RWPE2 (cell line): ENCODE data around the gene HAL.

Source experiments
- ATAC-seq: fragments of 200-7000 bp; cut with Tn5 transposase; 3 replicates; pipeline ENCODE4 v1.9.1; 2021; ENCODE audit warnings: low read depth
- DNase-seq: peaks from one replicate; pipeline ENCODE4 v3.0.0-alpha.2; 2020; ENCODE audit warnings: low spot score
- H3K27ac ChIP-seq: fragments of 450-650 bp; 2 replicates; pipeline ENCODE4 v1.5.1; 2017; ENCODE audit warnings: mild to moderate bottlenecking; ENCODE audit not compliant: poor library complexity, severe bottlenecking
- H3K27me3 ChIP-seq: fragments of 250-450 bp; sonication (Bioruptor Pico); 2 replicates; pipeline ENCODE4 v1.5.1; 2021; ENCODE audit warnings: mild to moderate bottlenecking, moderate library complexity; ENCODE audit not compliant: insufficient read depth, poor library complexity, severe bottlenecking
- H3K36me3 ChIP-seq: fragments of 250-450 bp; sonication (Bioruptor Pico); 2 replicates; pipeline ENCODE4 v1.5.1; 2020; ENCODE audit warnings: low read depth, mild to moderate bottlenecking, moderate library complexity
- H3K4me1 ChIP-seq: fragments of 250-450 bp; sonication (Bioruptor Pico); 2 replicates; pipeline ENCODE4 v1.5.1; 2021; ENCODE audit warnings: mild to moderate bottlenecking, moderate library complexity; ENCODE audit not compliant: insufficient read depth, poor library complexity, severe bottlenecking
- H3K4me3 ChIP-seq: fragments of 250-450 bp; sonication (Bioruptor Pico); 2 replicates; pipeline ENCODE4 v1.5.1; 2021; ENCODE audit warnings: mild to moderate bottlenecking, moderate library complexity; ENCODE audit not compliant: severe bottlenecking
- H3K9me3 ChIP-seq: fragments of 250-450 bp; sonication (Bioruptor Pico); 2 replicates; pipeline ENCODE4 v1.5.1; 2021; ENCODE audit warnings: mild to moderate bottlenecking, moderate library complexity; ENCODE audit not compliant: severe bottlenecking
- CTCF ChIP-seq: fragments of 450-650 bp; IDR thresholded peaks from one replicate; pipeline ENCODE4 v1.5.1; 2017; ENCODE audit warnings: mild to moderate bottlenecking, moderate library complexity; ENCODE audit not compliant: poor library complexity, severe bottlenecking

The HAL gene

GRCh38 chr12:96014943-96015599, 18.9 kb upstream of the HAL start:
- H3K4me3 ChIP-seq, result no peak overlapping the region
- H3K27ac ChIP-seq, result no peak overlapping the region
- no peak for TF ChIP-seq CTCF
- no peaks in the 10 kb centered on the region for H3K27me3 ChIP-seq
- H3K36me3 ChIP-seq, result peaks cover 92% of the 10 kb centered on the region
- H3K9me3 ChIP-seq, result no peaks in the 10 kb centered on the region
- DNase-seq (no peak), ATAC-seq (no peak)
- no peaks in the 10 kb centered on the region for H3K4me1 ChIP-seq

GRCh38 chr12:96007729-96008128, 11.6 kb upstream of the HAL start:
- no peak for ATAC-seq
- no peak for TF ChIP-seq CTCF
- Histone ChIP-seq H3K4me1 (no peaks in the 10 kb centered on the region), H3K27me3 (no peaks in the 10 kb centered on the region), H3K4me3 (no peak overlapping the region), H3K9me3 (no peaks in the 10 kb centered on the region), H3K36me3 (peaks cover 91% of the 10 kb centered on the region), H3K27ac (no peak overlapping the region)
- DNase-seq, result no peak

GRCh38 chr12:96006727-96007126, 10.6 kb upstream of the HAL start:
- no peak for TF ChIP-seq CTCF
- H3K27me3 ChIP-seq, result no peaks in the 10 kb centered on the region
- H3K4me1 ChIP-seq, result no peaks in the 10 kb centered on the region
- H3K4me3 ChIP-seq, result no peak overlapping the region
- no peaks in the 10 kb centered on the region for H3K9me3 ChIP-seq
- H3K36me3 ChIP-seq, result peaks cover 90% of the 10 kb centered on the region
- DNase-seq (no peak), ATAC-seq (no peak)
- no peak overlapping the region for H3K27ac ChIP-seq

- peaks cover 48% of the 10 kb centered on the region for H3K36me3 ChIP-seq
- TF ChIP-seq CTCF, result no peak
- DNase-seq, result no peak
- no peak overlapping the region for H3K4me3 ChIP-seq
- no peak overlapping the region for H3K27ac ChIP-seq
- ATAC-seq, result no peak
- no peaks in the 10 kb centered on the region for H3K4me1 ChIP-seq
- no peaks in the 10 kb centered on the region for H3K27me3 ChIP-seq
- no peaks in the 10 kb centered on the region for H3K9me3 ChIP-seq
Measured at GRCh38 chr12:96000858-96001257, 4.7 kb upstream of the HAL start.

GRCh38 chr12:95999484-95999883, 3.3 kb upstream of the HAL start:
- no peak overlapping the region for H3K27ac ChIP-seq
- no peak for ATAC-seq
- DNase-seq, result no peak
- no peak for TF ChIP-seq CTCF
- H3K27me3 ChIP-seq, result no peaks in the 10 kb centered on the region
- H3K36me3 ChIP-seq, result peaks cover 38% of the 10 kb centered on the region
- no peak overlapping the region for H3K4me3 ChIP-seq
- H3K9me3 ChIP-seq, result no peaks in the 10 kb centered on the region
- no peaks in the 10 kb centered on the region for H3K4me1 ChIP-seq
